T-helper 1 cell (primary cell): ENCODE measurements around the gene SACM1L.

Source experiments
- DNase-seq, 5 donors: peaks; one replicate each; pipeline ENCODE4 v3.0.0-alpha.2; 2012 to 2020

The SACM1L gene

DNA sequence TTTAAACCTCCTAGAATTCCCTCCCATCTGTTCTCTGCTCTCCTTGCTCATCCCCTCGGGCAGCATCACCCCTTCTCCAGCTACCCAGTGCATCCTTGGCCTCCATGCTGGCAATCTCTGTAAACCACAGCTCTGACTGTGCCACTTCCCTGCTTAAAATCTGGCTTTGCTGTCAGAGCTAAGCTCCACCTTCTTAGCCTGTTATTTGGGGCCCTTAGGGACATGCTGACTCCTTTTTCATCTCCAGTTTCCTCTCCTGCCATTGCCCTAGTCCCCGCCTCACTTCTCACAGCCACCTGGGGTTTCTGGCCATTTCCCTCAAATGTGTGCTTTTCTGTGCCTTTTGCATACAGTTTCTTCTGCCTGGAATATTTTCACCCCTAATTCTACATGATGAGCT lies 101.4 kb downstream of the SACM1L start:
- no peak for DNase-seq

GRCh38 chr3:45792036-45792435 lies 102.8 kb downstream of the SACM1L start:
- DNase-seq = no peak

DNA sequence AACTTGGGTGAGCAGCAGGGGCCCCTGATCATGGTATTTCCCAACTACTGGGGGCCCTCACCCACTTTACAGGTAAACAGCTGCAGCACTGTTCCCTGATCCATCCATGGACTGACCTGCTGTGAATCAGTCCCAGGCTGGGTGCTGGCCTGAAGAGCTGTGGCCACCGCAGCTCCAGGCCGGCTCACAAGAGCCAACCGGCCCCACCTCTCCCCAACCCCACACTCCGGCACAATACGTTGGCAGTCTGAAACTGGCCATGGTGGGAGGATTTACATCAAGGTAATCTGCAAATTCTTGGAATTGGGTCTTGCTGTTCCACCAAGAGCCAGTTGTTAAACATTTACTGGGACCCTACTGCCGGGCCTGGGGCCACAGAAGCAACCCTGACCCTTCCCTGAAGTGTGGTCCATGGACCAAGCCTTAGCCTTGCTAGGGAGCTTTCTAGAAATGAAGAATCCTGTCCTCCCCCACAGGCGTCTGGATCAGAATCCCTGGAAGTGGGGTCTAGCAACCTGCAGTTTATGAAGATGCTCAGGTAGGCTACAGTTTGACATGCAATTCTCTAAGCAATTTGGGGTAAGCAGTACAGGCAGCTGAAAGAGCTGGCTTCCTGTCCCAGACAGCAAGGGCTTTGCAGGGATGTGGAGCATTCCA lies 103.4 kb downstream of the SACM1L start:
- no peak for DNase-seq

DNA sequence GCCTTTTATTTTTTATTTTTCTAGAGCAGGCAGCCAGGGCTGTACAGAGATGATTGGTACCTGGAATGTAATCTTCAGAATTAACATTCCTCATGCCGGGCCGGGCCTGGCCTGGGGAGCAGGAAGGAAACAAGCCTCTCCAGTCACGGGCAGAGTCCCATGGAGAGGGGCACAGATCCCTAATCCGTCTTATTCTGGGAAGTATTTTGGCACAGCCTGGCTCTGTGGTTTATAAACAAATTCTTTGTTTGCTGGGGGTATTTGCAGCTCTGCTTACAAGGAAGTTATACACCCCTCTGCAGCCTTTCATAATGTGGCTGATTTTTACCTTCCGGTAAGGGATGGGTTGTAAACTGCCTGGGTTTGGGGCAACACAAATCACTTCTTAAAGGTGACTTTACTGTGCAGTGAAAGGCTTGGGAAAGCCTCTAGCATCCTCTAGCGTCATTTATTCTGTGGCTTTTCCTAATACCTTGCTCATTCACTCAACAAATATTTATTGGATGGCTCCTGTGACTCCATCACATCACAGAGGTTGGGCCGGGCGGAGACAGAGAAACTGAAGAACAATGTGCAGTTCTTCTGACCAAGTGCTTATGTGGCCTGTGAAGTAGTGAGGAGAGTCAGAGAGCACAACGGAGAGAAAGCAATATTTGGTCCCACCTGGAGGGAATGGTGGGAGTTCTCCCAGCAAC lies 104.4 kb downstream of the SACM1L start:
- no peak for DNase-seq

GRCh38 chr3:45794177-45794560 lies 105.0 kb downstream of the SACM1L start:
- no peak for DNase-seq

DNA sequence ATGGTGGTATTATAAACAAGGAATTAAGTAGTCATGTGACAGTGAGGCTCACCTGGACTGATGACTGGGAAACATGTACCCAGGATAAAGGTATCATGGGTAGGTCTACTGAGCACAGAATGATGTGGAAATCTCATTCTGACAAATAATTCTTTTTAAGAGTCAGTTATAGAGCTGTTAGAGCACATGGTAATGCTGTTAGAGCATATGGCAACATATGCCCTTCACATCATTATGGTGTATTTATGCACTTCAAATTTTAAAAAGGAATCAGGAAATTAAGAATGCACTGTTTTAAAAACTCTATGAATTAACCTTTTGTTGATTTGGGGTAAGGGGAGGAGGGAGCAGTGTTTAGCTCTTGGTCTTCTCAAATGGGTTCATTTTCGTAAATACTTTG lies 105.5 kb downstream of the SACM1L start:
- DNase-seq = no peak
